NCI-H82 treated with DMSO at 0.1 percent for 48 hours (cell line): ENCODE results near the gene HNRNPUL2.
"Not testable (repeated sequence)": the region's sequence is repeated elsewhere in the genome, so short reads cannot be mapped to it uniquely, and the experiment has no call there.

Experiments
- DNase-seq: peaks from one replicate; lab custom pipeline; 2025; ENCODE audit not compliant: unreplicated experiment; lab: John Stamatoyannopoulos, UW

Gene HNRNPUL2

DNA sequence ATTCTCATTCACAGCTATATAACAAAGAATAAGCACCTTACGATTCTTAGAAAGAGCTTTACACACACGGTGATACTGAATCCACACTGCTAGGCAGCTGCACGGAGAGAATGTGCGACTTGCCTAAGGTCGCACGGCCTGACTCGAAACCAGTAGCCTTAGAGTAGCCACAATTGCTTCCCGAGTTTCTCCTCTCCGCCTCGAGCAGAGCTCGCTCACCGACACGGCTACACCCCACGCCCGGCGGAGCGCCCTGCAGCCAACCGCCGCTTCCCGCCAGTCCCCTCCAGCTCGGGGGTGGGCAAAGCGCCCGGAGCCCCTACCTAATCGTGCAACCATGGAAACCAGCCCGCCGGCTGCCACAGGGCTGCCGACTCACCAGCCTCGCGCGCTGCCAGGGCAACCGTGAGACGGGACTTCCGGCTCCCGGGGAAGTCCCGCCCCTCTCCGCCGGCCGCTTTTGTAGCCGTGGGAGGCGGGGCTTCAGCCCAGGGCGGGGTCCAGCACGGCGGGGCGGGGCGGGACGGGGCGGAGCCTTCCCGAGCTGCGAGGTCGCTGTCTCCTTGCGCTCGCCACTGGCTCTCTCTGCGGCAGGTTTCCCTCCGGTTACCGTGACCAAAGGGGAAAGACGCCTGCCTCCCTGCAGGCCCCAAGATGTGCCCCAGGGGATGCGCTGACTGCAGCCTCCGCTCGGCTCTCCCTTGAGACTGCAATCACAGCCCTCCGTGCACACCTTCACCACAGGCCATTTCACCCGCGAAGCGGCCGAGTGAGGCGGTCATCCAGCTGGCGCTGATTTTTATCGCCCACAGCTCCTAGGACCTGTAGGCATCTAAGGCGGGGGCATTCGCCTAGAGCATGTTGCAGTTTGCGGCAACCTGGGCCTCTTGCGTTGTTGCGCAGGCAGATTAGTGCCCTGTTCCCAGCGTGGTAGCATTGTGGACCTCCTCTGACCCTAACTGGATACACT is 21.1 kb downstream of the HNRNPUL2 start:
- DNase-seq = peak; percentile 72

DNA sequence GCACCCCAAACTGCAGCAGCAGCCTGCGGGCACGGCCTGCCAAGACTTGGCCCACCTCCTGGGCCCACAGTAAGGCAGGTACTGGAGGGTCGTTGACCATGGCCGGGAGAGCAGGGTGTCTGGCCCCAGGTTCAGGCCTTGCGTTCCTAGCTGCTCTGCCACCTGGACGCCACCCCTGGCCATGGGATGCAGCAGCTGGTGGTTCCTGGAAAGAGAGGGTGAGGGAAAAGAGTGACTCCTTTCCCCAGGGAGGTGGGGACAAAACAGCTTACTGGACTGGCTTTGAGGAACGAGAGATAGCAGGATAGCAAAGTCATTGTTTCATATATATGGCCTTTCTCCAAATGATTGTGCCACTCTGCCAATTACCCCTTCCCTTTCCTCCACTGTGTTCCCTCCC is 21.8 kb downstream of the HNRNPUL2 start:
- DNase-seq = no peak

DNA sequence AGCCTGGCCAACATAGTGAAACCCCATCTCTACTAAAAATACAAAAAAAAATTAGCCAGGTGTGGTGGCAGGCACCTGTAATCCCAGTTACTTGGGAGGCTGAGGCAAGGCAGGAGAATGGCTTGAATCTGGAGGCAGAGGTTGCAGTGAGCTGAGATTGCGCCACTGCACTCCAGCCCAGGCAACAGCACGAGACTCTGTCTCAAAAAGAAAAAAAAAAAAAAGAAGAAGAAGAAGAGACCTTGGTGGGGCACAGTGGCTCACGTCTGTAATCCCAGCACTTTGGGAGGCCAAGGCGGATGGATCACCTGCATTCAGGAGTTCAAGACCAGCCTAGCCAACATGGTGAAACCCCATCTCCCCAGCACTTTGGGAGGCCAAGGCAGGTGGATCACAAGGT is 23.3 kb downstream of the HNRNPUL2 start:
- DNase-seq = not testable (repeated sequence)

DNA sequence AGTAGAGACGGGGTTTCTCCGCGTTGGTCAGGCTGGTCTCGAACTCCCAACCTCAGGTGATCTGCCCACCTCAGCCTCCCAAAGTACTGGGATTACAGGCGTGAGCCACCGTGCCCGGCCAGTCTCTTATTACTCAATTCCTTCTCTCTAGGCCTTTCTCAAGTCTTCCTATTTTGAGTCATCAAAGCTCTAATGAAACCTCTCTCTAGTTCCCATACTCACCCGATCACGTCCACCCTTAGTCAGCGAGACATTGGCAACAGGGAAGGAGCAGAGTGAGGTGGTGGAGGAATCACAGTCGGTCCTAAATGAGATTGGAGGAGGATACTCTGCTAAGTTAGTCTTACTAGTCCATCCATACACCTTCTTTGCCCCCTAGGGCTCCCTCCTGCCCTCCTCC is 25.0 kb downstream of the HNRNPUL2 start:
- DNase-seq = no peak

DNA sequence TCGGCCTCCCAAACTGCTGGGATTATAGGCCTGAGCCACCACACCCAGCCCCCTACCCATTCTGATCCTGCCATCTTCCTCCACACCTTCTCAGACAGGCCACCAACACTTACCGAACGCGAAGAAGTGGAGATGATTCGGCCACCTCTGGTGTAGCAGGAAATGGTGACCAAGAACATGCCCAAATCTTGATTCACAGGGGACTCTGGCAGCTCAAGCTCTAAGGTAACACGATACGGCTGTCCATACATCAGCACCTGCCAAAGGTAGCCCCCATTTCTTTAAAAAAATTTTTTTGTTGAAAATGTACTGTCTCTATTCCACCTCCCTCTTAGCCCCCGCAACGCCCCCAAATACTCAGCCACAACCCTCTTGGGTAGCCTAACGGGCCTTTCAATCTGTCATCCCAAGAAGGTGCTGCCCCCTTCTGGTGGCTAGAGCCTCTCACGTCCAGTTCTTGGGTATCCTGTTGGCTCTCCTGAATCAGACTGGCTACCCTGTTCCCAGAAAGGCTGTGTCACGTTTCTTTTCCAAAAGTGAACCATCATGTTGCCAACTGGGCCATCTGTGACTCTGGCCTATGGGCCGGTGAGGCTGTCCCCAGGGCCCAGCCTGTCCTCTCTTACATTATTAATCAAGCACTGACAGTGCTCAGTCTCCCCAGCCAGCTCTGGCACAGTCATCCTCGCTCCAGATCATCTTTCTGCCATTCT is 32.6 kb downstream of the HNRNPUL2 start:
- DNase-seq = no peak

DNA sequence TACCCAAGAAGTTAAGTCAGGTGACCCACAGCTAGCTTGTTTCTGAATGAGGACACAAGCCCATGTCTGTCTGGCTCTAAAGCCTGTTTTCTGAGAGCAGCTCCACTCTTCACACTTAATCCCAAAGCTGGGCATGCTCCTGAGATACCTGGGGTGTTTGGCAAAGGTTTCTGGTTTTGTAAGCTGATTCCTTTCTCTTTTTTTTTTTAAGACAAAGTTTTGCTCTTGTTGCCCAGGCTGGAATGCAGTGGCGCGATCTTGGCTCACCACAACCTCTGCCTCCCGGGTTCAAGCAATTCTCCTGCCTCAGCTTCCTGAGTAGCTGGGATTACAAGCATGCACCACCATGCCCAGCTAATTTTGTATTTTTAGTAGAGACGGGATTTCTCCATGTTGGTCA is 33.6 kb downstream of the HNRNPUL2 start:
- not testable (repeated sequence) for DNase-seq

DNA sequence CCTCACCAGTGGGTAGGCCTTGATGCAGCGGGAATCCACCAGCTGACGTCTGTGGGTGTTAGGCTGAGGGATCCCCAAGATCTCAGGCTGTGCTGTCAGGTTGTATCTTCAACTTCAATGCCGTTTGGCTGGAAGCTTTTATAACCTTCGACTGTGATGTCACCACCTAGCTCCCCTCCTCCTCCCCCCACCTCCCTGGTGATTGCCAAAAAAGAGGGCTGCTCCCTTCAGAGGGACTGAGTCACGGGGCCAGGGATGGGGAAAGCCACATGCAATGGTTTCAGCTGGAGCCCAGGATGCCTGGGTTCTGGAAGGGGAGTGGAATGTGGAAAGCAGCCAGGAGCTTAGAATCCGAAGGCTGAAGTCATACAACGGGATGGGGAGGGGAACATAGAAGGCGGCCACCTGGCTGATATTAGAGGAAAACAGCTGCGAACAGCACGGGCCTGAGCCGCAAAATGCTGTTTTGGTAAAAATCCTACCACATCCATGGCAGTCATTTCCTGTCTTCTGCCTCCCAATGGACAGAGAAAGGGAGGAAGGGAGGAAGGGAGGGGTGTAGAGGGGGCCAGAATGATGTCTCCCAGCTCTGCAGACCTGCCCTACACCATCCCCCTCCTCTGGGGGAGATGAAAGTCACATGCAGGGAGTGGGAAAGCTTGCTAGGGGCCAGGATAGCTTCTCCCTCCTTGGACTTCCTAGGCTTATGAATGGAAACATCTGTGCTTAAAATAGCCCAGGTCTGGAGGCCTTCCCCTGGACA is 37.7 kb downstream of the HNRNPUL2 start, which contains the start of gene LRRN4CL:
Gene LRRN4CL (minus strand): TSS at position 110 of the 763 bp plus-strand sequence. CDS start 1,022 bp downstream, outside the sequence.
- no peak for DNase-seq

DNA sequence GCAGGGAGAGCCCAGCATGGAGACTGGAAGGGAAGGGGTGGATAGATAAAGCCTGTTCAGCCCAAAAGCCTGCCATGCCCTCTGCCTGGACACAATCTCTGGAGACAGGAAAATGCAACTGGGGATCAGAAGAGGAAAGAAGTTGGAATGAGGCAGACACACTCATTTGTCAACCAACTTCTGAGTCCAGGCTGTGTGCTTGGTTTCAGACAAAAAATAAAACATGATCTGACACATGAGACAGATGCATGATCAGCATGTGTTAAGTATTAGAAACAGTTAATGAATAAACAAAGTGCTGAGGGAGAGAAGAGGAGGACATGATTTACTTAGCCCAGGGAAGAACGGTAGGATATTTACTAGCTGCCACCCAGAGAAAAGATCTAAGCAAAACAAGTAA is 38.8 kb downstream of the HNRNPUL2 start:
- DNase-seq = no peak

DNA sequence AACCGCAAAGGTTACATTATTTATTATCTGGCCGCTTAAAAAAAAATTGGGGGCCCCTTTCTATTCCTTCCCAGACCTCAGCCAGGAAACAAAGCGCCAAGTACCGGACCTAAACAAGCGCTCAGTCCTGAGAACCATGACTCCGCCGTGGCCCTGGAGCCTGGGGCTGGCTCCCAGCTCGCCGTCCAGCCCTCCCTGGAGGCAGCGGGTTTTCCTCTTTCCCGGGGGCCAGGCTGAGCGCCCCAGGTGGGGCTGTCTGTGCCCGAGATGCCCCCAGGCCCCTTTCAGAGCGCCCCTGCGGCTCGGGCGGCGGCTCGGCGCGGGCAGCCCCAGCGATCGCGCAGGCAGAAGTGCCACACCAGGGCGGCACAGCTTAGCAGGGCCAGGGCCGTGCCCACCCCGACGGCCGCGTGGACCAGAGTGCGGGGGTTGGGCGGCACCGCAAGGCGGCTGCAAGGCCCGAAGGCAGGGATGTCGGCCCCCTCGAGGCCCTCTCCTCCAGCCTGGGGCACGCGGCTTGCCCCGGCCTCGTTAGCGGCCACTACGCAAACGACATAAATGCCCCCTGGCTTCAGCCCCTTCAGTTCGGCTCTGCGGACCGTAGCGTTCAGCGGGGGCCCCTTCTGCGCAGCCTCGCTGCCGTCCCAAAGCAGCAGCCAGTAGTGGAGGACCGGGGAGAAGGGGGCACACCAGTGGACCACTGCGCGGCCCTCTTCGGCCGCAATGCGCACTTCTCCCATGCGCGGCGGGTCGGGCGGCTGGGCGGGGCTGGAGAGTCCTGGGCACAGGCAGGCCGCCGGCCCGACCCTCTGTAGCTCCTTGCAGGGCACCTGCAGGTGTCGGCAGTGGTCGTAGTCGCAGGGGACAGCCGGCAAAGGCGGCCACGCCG is 39.5 kb downstream of the HNRNPUL2 start:
- no peak for DNase-seq

DNA sequence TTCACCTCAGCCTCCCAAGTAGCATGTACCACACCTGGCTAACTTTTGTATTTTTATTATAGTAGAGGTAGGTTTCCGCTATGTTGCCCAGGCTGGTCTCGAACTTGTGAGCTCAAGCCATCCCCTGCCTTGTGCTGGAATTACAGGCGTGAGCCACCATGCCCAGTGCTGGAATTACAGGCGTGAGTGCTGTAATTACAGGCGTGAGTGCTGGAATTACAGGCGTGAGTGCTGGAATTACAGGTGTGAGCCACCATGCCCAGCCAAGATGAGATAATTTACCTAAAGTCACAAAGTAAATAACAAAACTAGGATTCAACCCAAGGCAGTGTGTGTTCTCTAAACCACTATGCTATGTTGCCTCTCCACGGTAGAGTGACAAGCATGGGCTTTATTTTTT is 44.7 kb downstream of the HNRNPUL2 start:
- no peak for DNase-seq

DNA sequence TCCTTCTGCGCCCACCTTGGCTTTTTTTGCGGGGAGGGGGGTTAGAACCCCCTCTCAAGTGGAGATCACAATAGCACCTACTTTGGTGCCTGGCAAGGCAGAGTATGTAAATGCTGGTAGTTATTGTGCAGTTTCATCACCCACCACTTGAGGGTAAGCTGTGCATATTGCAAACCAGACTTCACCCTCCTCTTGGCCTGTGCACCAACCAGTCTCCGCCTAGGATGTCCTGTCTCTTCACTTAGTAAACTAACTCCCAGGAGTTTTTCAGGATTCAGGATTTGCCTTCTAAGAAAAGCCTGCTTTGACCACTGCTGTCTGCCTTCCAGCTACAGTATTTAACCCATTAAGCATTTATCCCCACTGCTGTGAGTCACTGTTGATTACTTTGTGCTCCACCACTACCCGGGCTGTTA is 46.4 kb downstream of the HNRNPUL2 start:
- peak; percentile 24 for DNase-seq

DNA sequence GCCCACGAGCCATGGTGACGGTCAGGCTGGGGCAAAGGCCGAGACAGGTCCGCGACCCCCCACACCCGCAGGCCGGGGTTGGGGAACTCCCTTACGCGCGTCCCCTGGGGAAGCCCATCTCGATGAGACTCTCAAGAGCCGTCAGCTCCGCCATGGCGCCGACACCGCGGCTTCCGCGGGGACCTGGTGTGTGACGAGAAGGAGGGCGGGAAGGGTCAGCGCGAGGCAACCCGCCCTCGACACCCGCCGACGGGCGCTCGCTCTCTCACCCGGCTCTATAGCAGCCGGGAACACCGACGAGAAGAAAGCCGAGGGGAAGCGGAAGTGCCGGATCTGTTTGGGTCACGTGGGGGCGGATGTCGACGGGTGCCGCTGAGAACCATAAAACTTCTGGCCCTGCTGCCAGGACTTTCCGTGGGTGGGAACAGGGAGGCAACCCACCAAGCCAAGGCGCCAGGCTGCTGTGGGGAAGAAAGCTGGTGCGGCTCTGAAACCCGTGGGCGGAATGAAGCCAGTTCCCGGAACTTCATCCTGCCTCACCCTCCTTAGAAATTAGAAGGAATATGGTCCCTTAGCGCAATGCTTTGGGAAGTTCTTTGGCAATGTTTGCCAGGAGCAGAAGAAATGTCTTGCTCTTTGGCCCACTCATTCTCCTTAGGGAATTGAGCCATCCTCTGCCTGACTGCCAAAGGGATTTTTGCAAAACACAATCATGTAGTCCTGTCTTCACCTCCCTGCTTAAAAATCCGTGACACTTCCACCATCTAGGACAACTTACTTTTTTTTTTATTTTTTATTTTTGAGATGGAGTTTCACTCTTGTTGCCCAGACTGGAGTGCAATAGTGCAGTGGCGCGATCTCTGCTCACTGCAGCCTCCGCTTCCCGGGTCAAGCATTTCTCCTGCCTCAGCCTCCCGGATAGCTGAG is 48.2 kb downstream of the HNRNPUL2 start, which contains the start of gene UBXN1:
Gene UBXN1 (minus strand): TSS at position 304 of the 927 bp plus-strand sequence. CDS start 150 bp downstream, at position 154.
- peak; percentile 49 for DNase-seq

DNA sequence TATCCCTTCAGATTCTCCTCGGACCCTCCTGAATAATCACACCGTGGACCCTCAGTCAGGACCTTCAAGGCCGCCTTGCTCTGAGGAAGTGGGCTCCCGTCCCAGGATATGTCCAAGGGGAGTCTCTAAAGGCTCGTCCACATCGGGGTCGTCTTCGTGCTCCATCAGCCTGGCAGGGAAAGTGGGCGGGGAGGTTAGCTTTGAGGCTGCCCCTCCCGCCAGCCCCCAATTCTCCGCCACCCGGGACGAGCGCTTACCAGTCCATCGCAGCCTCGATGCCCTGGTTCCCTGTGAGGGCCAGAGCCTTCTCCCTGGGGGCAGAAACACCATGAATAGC is 48.9 kb downstream of the HNRNPUL2 start:
- DNase-seq = no peak

DNA sequence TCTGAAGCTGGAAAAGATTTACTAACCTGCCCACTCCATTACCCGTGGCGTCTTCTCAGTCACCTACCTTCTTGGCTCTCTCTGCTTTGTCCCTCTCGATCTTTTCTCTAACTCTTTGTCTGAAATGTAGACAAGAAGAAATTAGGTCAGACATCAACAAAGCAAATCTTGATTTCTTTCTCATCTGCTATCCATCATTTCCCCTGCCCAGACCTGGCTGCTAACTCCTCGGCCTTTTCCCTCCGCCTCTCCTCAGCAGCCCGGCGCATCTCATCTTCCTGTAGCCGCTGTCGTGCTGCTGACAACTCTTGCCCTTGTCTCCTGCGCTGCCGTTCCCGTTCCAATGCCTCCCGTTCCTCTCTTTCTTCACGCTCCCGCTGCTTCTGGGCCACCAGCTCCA is 49.5 kb downstream of the HNRNPUL2 start:
- no peak for DNase-seq

DNA sequence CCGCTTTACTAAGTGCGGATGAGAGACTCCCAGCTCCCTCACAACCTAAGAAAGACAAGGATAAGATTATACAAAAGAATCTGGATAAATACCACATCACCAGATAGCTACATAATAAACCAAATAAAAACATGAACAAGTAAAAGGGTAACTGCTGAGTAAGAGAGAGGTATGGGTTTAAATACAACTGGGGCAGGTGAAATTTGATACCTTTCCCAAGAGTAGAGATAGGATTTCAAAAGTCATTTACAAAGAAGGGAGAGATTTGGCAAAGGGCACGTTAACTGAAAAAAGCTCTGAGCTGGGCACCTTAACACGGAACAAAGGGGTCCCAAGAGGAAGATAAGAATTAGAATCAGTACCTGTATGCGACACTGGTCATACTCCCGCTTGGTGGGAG is 50.1 kb downstream of the HNRNPUL2 start:
- DNase-seq = no peak

DNA sequence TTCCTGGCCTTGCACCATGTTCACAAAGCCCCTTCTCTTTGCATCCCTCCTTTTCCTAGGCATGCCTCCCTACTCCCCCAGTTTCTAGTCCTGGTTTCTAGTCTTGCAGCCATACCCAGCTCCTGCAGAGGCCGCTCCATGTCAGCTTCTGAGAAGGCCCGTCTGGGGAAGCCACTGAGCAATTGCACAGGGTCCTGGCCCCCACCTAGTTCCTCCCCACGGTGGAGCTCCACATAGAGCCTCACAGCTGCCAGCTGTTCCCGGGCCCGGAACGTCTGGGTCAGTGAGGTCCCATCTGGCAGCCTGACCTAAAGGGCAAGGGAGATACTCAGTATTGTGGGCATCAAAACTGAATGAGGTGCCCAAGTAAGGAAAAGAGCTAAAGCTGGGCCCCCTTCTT is 50.6 kb downstream of the HNRNPUL2 start:
- no peak for DNase-seq

DNA sequence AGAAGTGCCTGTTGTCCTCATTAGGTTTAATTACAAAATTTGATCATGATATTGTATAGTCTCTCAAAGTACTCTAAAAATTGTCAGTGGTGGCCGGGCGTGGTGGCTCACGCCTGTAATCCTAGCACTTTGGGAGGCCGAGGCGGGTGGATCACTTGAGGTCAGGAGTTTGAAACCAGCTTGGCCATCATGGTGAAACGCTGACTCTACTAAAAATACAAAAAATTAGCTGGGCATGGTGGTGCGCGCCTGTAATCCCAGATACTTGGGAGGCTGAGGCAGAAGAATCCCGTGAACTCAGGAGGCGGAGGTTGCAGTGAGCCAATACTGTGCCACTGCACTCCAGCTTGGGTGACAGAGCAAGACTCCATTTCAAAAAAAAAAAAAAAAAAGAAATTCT is 51.8 kb downstream of the HNRNPUL2 start:
- DNase-seq = not testable (repeated sequence)

DNA sequence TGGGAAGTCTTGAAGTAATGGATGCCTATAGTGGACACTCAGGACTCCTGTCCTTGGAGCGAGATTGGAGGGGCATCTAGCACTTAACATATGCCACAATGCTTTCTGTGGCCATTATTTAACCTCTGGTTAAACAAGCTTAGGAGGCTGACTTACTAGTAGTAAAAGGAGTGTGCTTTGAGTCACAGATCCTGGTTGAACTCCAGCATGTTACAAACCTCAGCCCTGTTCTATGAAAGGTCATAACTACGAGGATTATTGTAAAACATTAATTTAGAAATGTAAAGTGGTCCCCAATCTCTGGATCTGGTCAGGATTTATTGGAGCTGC is 54.1 kb downstream of the HNRNPUL2 start:
- no peak for DNase-seq
